Stimulated activated CD4-positive, alpha-beta T cell treated with anti-CD3 and anti-CD28 coated beads, Interleukin-4, amount 100 ng/mL, for 1 hour (primary cell): ENCODE measurements around the gene SPAG4.
A peak's percentile ranks its signal among the peaks of the same experiment; 100 is the strongest.

ENCODE experiments used
- DNase-seq: peaks from one replicate; pipeline ENCODE4 v3.0.0-alpha.2; 2020

SPAG4 gene

GRCh38 chr20:35615667-35616464 is at the start of gene SPAG4:
Gene SPAG4 (plus strand): TSS chr20:35615829. CDS start chr20:35616004, 175 bp downstream.
- peak; percentile 100 for DNase-seq

GRCh38 chr20:35568645-35569044 is 47.0 kb upstream of the SPAG4 start:
- no peak for DNase-seq

GRCh38 chr20:35571555-35571954 is 44.1 kb upstream of the SPAG4 start:
- no peak for DNase-seq

DNA sequence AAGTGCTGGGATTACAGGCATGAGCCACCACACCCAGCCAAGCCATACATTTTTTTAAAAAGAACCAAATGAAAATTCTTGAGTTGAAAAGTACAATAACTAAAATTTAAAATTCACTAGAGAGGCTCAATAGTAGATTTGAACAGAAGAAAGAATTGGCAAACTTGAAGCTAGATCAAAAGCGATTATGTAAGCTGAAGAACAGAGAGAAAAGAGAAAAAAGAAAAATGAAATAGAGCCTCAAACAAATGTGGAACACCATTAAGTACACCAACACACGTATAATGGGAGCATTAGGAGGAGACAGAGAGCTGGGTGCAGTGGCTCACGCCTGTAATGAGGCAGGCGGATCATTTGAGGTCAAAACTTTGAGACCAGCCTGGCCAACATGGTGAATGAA is 42.8 kb upstream of the SPAG4 start:
- DNase-seq = no peak

GRCh38 chr20:35575958-35576357 is 39.7 kb upstream of the SPAG4 start:
- DNase-seq = no peak

- no peak for DNase-seq
These were observed 38.8 kb upstream of the SPAG4 start for GRCh38 chr20:35576816-35577215.

- no peak for DNase-seq
These were observed 37.2 kb upstream of the SPAG4 start for GRCh38 chr20:35578469-35578868.

DNA sequence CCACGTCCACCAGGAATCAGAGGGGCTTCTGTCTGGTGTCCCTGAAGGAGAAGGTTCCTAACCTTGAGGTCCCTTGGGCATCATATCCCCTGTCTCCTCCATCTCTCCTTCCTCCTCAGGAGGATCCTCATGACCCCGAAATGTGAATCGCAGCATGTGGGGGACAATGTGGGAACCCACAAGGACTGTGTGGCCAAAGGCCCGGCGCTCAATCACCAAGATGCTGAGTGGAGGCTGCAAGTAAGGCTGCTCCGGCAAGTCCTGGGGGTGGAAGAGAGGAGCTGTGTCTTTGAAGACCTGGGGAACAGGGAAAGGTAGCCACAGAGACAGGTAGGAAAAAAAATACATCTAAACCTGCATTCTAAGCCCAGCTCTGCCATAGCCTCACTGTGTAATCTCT is 36.4 kb upstream of the SPAG4 start:
- no peak for DNase-seq

DNA sequence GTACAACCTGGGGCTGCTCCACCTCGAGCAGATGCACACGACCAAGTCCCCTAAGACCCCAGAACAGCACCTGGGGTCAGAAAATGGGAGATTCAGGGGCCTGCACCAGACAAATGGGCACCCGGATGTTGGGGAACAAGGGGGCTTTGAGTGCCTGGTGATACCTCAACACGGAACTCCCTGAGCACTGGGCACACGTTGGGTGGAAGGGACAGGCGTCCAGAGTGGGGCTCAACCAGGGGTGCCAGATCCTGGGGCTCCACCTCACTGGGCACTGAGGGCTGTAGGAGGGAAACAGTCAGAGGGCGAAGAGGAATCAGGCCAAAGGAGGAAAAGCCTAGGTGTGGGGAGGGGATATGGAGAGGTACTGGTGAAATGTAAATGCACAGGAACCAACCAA is 33.5 kb upstream of the SPAG4 start:
- no peak for DNase-seq

- no peak for DNase-seq
These were observed 32.8 kb upstream of the SPAG4 start for GRCh38 chr20:35582741-35583404.

DNA sequence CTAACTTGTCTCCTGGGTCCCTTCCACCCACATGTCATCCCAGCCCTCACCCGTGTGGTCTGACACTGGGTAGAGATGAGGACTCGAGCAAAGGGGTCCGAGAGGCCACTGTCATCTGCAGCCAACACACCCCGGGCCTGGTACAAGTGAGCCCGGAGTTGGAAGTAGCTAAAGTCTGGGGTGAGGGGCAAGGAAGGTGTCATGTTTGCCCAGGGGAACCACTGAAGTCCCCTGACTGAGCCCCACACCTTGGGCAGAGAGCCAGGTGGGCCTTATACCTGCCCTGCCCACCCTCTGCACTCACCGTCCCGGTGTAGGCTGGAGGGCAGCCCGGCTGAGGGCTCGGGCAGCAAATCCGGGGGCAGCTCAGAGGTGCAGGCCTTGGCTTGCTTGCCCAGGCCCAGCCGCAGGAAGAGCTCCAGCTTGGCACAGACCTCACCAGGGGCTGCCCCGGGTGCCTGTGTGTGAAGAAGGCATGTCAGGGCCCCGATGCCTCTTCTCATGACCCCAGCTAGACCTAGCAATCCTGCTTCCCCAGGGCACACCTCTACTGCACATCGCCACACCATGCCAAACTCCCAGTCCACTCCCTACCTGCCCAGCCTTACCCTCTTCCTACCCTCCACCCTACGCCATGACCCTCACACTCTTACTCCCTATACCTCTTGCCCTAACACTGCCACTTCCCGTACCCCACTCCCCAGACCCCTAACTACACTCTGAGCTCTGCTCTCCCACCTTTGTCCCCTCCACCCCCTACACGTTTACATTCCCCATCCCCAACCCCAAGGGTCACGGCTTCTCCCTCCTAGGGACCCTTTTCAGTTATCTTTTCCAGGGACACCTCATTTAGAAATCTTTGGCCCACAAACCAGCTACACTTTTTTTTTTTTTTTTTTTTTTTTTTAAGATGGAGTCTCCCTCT is 31.7 kb upstream of the SPAG4 start:
- DNase-seq = no peak

DNA sequence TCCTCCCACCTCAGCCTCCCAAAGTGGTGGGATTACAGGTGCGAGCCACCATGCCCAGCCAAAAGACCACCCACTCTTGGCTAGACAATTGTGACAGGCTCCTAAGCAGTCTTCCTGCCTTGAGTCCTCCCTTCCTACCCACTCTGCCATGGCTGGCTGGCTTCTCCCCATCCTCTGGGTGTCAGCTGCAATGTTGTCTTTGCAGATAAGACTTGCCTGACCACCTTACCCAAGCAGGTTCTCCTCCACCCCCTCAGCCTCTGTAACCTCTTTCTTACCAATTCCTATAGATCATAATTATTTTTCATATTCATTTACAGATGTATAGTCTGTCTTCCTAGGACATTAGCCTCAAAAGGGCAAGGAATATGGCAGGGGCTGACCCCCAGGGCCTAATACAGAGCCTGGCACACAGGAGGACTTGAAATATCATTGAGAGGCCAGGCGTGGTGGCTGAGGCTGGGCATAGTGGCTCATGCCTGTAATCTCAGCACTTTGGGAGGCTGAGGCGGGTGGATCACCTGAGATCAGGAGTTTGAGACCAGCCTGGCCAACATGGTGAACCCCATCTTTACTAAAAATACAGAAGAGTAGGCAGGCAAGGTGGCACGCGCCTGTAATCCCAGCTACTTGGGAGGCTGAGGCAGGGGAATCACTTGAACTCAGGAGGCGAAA is 28.7 kb upstream of the SPAG4 start:
- DNase-seq = no peak

GRCh38 chr20:35587436-35587835 is 28.2 kb upstream of the SPAG4 start:
- no peak for DNase-seq

- no peak for DNase-seq
These were observed 27.2 kb upstream of the SPAG4 start for GRCh38 chr20:35588397-35588796.

- no peak for DNase-seq
These were observed 23.2 kb upstream of the SPAG4 start for GRCh38 chr20:35592339-35592974.

GRCh38 chr20:35595456-35595855 is 20.2 kb upstream of the SPAG4 start:
- DNase-seq = no peak

DNA sequence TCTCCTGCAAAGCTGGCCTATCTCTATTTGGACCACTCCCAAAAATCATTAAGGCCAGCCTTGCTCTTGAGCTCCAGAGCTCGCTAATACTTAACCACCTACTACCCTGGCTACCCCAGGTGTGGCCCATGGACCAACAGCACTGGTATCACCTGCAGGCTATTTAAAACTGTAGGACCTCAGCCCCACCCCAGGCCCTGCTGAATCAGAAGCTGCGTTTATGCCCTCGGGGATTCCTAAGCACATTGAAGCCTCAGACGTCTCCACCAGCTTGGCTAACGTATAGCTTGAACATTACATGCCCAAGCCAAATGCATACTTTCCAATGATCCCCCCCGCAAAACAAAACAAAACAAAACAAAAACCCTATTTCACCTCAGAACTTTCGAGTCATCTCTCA is 19.7 kb upstream of the SPAG4 start:
- no peak for DNase-seq

- no peak for DNase-seq
These were observed 18.4 kb upstream of the SPAG4 start for GRCh38 chr20:35597186-35597585.

DNA sequence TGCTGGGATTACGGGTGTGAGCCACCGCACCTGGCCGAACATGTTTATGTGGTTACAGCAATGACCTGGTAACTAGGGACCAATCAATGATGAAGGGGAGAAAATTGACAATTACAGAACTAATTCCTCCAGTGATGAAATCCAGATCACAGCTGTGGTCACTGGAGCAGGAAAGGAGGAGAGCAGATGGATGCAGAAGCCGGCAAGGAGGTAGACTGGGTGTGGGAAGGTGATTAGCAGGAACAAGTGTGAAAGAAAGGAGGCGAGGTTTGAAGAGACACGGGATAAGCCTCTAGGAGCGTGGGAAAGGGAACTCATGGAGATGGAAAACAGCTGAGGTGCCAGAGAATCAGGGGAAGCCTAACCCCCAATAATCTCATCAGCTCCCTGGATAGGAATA is 17.2 kb upstream of the SPAG4 start:
- no peak for DNase-seq

GRCh38 chr20:35598899-35599775 is 16.5 kb upstream of the SPAG4 start:
- no peak for DNase-seq

DNA sequence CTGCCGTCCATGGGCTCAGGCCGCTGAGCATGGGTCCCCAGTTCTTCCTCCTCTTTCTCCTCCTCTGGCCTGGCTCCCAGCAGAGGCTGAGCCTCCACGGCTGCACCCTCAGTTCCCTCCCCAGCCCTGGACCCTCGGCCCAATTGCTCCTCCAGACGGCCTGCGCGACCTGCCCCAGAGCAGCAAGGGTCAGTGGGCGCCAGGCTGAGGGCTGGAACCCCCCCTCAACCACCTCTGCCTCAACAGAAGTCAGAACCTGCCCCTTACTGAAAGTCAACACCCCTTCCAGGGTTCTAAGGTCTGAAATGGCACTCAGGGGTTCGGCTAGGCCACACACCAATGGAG is 15.9 kb upstream of the SPAG4 start:
- no peak for DNase-seq
